ENCODE data around the gene EEF2.
"Not testable (repeated sequence)": the region's sequence is repeated elsewhere in the genome, so short reads cannot be mapped to it uniquely, and the experiment has no call there.

The EEF2 gene

DNA sequence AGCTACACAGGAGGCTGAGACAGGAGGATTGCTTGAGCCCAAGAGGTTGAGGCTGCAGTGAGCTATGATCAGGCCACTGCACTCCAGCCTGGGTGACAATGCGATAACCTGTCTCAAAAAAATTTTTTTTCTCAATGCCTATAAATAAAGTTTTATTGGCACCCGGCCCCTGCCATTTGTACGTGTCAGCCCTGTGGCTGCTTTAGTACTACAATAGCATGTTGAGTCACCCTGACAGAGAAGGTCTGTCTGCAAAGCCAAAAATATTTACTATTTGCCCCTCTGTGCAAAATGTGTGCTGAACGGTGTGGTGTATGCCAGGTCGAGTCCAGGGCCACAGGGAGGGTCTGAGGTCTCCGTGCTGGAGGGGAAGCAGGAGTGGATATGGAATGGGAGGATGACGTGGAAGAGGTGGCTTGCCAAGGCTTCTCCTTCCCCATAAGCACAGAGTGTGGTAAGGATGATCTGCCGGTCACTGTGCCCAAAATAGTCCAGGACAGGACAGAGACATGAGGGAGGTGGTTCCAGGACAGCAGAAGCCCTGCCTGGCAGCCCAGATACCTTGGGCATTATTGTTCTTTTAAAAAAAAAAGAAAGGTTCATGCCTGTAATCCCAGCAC is 42.4 kb downstream of the EEF2 start:
- TF ChIP-seq, protein P1, sequence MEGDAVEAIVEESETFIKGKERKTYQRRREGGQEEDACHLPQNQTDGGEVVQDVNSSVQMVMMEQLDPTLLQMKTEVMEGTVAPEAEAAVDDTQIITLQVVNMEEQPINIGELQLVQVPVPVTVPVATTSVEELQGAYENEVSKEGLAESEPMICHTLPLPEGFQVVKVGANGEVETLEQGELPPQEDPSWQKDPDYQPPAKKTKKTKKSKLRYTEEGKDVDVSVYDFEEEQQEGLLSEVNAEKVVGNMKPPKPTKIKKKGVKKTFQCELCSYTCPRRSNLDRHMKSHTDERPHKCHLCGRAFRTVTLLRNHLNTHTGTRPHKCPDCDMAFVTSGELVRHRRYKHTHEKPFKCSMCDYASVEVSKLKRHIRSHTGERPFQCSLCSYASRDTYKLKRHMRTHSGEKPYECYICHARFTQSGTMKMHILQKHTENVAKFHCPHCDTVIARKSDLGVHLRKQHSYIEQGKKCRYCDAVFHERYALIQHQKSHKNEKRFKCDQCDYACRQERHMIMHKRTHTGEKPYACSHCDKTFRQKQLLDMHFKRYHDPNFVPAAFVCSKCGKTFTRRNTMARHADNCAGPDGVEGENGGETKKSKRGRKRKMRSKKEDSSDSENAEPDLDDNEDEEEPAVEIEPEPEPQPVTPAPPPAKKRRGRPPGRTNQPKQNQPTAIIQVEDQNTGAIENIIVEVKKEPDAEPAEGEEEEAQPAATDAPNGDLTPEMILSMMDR (conservative IDR thresholded peaks at IDR 0.05; ENCODE audit: low read depth, low read length) = no peak
- no peak for DNase-seq (ENCODE audit: low read depth)
- no peak overlapping the region for H3K4me3 ChIP-seq (ENCODE audit: low read length)

DNA sequence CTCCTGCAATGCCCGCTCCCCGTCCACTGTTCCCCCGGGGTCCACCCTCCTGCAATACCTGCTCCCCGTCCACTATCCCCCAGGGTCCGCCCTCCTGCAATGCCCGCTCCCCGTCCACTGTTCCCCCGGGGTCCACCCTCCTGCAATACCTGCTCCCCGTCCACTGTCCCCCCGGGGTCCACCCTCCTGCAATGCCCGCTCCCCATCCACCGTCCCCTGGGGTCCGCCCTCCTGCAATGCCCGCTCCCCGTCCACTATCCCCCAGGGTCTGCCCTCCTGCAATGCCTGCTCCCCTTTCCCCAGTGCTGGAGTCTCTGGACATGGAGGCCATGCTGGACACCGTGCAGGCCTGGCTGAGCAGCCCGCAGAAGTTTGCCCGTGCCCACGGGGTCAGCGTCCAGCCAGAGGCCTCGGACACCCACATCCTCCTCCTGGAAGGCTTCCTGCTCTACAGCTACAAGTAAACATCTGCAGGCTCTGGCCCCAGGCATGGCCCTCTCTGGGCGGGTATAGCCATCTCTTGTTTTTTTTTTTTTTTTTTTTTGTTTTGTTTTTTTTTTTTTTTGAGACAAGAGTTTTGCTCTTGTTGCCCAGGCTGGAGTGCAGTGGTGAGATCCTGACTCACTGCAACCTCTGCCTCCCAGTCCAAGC is 46.8 kb downstream of the EEF2 start:
- H3K4me3 ChIP-seq (ENCODE audit: low read length); DNase-seq (ENCODE audit: low read depth): not testable (repeated sequence)

DNA sequence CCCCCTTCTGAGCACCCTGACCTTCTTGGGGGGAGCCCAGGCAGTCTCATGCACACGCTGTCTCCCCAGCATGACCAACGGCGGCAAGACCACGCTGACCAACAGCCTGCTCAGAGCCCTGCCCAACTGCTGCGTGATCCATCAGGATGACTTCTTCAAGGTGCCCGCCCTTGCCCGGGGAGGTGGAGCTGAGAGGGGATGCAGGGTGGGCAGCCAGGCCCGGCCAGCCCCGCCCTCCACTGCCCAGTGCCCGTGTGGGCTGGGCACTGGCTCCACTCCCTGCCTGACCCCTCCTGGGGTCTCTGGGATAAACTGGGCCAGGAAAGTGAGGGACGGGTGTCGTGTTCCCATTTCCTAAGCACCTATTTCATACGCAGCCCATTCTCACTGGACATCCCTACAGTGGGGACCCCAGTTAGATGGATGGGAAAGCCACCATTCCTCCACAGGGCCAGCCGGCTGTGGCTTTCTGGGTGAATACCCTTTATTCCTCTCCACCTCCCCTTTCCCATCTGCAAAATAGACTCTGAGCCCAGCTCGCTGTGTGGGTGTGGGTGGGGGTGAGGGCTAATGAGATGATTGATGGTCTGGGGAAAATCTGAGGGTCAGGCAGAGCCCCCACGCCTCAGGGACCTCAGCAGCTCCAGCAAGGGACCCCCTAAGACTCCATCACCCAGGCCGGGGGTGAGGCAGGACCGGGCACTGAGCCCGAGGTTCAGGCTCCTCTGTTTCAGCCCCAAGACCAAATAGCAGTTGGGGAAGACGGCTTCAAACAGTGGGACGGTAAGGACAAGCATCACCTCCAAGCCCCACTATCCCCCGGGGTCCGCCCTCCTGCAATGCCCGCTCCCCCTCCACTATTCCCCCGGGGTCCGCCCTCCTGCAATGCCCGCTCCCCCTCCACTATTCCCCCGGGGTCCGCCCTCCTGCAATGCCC is 48.5 kb downstream of the EEF2 start:
- H3K4me3 ChIP-seq (ENCODE audit: low read length) = no peak overlapping the region
- TF ChIP-seq, protein P1 (conservative IDR thresholded peaks at IDR 0.05; ENCODE audit: low read depth, low read length) = no peak
- DNase-seq (ENCODE audit: low read depth) = no peak

DNA sequence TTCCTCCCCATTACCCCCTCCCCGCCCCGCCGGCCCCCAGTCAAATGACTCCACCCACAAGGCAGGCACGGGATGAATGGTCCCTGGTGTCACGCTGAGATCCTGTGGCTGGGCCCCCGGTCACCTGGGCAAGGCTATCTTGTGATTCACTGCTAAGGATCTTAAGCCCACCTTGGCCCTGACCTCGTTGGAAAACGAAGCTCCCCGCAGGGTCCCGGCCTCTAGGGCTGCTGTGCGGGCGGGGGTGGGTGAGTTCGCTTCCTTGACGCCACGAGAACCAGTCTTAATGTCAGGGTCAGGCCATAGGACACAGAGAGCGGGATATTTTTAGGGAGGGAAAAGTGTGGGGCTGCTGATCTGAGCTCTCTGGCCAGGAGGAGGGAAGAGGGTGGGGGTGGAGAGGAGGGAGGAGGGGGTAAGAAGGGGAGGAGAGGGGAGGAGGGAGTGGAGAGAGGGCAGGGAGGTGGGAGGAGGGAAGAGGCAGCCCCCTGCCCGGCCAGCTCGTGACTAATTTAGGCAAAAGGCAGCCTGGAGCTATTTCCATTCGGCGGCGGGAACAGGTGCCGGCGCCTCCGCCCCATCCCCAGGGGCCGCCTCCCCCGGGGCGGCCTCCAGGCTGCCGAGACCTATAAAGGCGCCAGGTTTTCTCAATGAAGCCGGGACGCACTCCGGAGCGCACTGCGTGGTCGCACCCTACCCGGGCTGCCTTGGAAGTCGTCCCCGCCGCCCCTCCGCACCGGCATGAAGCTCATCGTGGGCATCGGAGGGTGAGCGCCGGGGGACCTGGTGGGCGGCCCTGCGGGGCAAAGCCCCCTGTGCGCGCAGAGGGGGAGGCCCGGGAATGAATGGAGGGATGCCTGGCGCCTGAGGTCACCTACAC is 52.1 kb downstream of the EEF2 start, which contains the start of gene NMRK2:
NMRK2 (plus strand) TSS at position 139 of the 880 bp plus-strand sequence; CDS start at position 742, 603 bp downstream.
- H3K4me3 ChIP-seq (ENCODE audit: low read length) = peak within 1 kb of the TSS; percentile 17
- TF ChIP-seq, protein P1 (conservative IDR thresholded peaks at IDR 0.05; ENCODE audit: low read depth, low read length) = no peak
- no peak for DNase-seq (ENCODE audit: low read depth)

DNA sequence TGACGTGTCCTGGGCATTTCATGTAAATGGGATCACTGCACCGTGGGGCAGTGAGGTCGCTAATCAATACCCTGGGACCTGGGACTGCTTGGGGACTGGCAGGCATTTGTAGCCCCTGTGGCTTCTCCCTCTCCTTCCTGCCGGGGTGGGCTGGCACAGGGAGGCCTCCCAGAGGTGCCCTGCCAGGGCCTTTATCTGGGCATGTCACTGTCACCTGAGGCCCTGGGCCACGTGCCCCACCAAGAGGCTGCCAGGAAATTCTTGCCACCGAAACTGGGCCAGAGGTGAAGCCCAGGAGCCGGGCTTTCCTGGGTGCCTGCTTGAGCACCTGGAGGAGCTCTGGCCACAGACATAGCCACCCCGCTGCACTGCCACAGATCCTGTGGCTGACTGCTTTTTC is 54.2 kb downstream of the EEF2 start:
- no peak for DNase-seq (ENCODE audit: low read depth)
- H3K4me3 ChIP-seq (ENCODE audit: low read length) = no peak overlapping the region
- TF ChIP-seq, protein P1 (conservative IDR thresholded peaks at IDR 0.05; ENCODE audit: low read depth, low read length) = no peak

Measured in retinal pigment epithelial cell (primary cell).